ENCODE measurements around the gene ADARB1. TPM values are rescaled to one million over a fixed set of nuclear protein-coding genes. Genes with fewer than 3 reads are reported as not detected.

The ADARB1 gene
- total RNA-seq, 4 donors from 2014 or later: 12.1 to 32.4 (median 14.4) TPM

DNA sequence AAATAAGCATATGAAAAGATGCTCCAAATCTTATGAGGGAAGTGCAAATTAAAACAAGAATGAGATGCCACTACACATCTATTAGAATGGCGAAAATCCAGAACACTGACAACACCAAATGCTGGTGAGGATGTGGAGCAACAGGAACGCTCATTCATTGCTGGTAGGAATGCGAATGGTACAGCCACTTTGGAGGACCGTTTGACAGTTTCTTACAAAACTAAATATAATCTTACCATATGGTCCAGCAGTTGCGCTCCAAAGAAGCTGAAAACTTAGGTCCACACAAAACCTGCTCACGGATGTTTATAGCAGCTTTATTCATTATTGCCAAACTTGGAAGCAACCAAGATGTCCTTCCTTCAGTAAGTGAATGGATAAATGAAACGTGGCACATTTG, 163.0 kb downstream of the ADARB1 start:
- TF ChIP-seq, protein P1, sequence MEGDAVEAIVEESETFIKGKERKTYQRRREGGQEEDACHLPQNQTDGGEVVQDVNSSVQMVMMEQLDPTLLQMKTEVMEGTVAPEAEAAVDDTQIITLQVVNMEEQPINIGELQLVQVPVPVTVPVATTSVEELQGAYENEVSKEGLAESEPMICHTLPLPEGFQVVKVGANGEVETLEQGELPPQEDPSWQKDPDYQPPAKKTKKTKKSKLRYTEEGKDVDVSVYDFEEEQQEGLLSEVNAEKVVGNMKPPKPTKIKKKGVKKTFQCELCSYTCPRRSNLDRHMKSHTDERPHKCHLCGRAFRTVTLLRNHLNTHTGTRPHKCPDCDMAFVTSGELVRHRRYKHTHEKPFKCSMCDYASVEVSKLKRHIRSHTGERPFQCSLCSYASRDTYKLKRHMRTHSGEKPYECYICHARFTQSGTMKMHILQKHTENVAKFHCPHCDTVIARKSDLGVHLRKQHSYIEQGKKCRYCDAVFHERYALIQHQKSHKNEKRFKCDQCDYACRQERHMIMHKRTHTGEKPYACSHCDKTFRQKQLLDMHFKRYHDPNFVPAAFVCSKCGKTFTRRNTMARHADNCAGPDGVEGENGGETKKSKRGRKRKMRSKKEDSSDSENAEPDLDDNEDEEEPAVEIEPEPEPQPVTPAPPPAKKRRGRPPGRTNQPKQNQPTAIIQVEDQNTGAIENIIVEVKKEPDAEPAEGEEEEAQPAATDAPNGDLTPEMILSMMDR (IDR thresholded peaks at IDR 0.05; ENCODE audit: low read depth): no peak

DNA sequence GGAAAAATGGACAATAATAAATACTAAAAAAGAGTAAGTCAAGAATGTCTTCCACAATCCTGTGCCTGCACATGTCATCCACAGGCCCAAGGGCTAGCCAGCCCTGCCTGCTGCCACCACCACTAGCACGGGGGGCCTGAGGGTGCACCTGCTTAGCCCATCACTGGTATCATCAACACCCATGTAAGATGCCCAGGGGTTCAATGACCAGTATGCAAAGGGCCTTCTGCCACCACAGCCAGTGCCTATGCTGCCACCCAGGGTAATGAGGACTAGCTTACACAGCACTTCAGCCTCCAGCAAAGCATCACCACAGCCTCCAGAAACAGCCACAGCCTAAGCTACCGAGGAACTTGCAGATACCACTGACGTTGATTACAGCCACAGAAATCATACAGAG, 167.0 kb downstream of the ADARB1 start:
- TF ChIP-seq, protein P1 (IDR thresholded peaks at IDR 0.05; ENCODE audit: low read depth): no peak

DNA sequence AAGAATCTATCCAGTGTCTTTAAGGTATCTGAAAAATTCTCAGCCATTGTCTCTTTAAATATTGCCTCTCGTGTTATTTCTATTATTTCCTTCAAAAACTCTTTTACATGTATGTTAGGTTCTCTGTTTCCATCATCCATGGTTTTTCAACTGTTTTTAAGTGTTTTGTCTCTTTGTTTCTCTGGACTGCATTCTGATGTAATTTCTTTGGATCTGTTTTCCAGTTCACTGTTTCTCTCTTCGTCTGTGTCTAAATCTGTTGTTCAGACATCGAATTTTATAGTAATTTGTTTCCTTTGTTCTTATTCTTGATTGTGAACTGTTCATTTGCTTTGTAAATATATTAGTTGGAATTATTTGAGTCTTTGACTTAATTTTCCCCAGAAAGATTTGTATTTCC, 169.2 kb downstream of the ADARB1 start:
- TF ChIP-seq, protein P1 (IDR thresholded peaks at IDR 0.05; ENCODE audit: low read depth): no peak

DNA sequence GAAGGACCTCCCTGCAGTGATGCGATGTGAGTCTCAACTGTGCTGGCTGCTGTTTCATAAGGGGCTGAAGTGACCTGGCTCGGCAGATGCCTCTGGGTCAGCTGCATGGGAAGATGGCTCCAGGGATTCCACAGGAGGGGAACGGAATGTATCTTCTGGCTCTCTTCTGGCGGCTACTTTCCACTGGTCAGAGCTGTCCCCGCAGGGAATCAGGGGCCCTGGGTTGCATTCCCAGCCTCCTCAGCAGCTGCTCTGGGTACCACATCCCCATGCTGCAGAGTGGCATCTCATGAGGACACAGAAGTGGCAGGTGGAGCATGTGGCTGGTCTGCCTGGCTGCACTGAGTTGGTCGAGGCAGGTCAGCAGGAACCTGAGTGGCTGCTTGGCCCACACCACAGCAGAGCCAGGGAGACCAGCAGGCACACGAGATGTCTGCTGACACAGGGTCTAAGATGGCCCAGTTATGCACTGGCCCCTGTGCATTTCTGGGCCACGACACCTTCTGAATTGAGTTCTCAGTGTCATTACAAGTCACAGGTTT, 170.5 kb downstream of the ADARB1 start:
- TF ChIP-seq, protein P1 (IDR thresholded peaks at IDR 0.05; ENCODE audit: low read depth): no peak

DNA sequence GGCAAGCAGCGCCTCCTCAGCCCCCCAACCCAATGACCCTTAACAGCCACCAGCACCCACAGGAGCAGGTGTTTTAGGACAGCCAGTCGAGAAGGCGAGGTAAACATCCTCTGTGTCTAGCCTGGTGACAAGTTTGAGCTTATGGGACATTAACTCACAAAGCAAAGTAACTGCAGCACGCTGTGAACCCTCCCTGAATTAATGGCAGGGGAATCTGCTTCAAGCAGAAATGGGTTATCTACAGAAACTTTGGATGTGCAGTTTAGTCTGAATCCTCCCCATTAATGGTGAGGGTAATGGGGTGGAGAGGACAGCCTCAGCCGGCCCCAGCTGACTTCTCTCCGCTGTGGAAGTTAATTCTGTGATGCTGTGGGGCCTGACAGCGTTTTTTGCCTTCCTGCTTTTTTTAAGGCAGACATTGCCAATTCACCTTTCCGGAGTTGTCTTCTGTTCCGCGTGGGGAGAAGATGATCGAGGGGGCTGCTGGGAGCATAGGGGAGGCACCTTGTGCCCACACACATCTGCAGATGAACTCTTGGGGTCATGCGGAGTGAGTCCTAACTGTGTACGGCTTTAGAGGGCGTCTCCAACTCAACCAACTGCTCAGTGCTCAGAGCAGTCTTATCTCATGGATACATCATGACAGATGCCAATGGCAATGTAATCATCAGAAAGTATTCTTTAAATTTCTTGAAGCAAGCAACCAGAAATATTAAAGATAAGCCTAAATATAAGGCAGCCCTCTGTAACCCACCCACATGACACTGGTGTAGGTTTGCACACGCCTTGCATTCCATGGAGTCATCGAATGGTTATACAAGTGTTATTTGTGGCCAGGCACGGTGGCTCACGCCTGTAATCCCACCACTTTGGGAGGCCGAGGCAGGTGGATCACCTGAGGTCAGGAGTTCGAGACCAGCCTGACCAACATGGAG, 172.3 kb downstream of the ADARB1 start:
- TF ChIP-seq, protein P1 (IDR thresholded peaks at IDR 0.05; ENCODE audit: low read depth): no peak

DNA sequence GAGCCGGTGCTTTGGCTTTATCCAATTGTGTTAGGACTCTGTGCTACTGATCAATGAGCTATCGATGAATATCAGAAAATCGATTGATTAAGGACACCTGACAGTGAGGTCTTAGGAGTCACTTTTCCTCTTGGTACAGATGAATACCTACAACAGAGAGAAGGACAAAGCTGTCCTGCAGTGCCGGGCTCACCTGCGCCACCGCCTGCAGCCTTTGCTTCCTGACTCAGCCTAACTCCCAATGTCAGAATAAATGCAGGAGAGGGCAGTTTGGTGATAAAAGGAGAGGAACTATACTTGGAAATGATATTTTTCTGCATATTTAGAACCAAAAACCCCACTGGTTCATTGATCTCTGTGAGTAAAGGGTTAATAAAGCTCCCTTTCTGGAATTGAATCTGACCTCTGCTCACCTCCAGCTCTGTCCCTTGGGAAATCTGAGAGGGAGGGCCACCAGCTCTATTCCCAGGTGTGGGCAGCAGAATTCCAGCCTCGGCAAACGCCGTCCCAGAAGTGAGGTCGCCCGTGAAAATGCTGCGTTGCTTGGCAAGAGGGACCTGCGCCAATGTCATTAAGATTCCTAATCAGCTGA, 174.0 kb downstream of the ADARB1 start:
- TF ChIP-seq, protein P1 (IDR thresholded peaks at IDR 0.05; ENCODE audit: low read depth): no peak

DNA sequence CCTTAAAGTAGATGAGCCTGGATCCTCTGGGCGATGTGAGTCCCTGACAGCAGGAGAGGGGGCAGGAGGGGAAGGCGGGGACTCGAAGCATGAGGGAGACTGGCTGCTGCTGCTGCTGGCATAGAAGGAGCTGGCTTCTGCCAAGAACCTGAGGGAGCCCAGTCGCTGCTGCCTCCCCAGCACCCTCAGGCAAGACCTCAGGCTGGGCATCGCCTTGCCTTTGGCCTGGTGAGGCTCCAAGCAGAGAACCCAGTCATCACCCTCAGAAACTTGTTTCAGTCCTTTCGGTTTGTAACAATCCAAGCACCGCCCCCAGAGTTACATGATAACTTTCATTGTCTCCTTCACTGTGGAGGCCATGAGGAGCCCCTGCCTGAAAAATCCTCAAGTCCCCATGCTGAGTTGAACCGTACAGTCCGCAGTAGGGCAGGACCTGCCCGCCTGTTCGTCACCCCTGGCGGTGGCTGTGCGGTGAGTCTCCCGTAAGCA, 174.6 kb downstream of the ADARB1 start:
- TF ChIP-seq, protein P1 (IDR thresholded peaks at IDR 0.05; ENCODE audit: low read depth): no peak
